Loucy (cell line): ENCODE measurements around the gene MTNR1B.

Source experiments
- CTCF ChIP-seq: fragments of 200-600 bp; sonication (generic); conservative IDR thresholded peaks from 2 replicates; pipeline ENCODE4 v1.5.1; 2014; ENCODE audit warnings: mild to moderate bottlenecking, antibody characterized with exemption, low read length
- EZH2phosphoT487 ChIP-seq: fragments of 200-600 bp; IDR thresholded peaks from 2 replicates; pipeline ENCODE4 v1.6.1; 2018; ENCODE audit warnings: antibody characterized with exemption, mild to moderate bottlenecking, moderate library complexity, borderline replicate concordance

- TF ChIP-seq CTCF (no peak), EZH2phosphoT487 (no peak)
Observed at GRCh38 chr11:93025558-93026255, 56.3 kb downstream of the MTNR1B start.
